Measurements from ENCODE around the gene ARHGAP31. TPM values are rescaled to one million over a fixed set of nuclear protein-coding genes. Genes with fewer than 3 reads are reported as not detected.

Gene ARHGAP31
- total and polyA plus RNA-seq, 12 donors = 10.6 to 71.1 (median 35.9) TPM

GRCh38 chr3:119356646-119357045 lies 62.5 kb downstream of the ARHGAP31 start:
- intact Hi-C loops (cut with DNase I) = loop anchor here in 3 of 10 donors (10.0 kb wide), 2 partner anchors 62 to 82 kb away; partner anchors contain the start of gene ARHGAP31 (in 1 of the 3)
- Histone ChIP-seq H3K27ac (peak overlapping the region in 1 of 10 donors; percentile 34), H3K36me3 (no peaks in the 10 kb centered on the region), H3K4me1 (peaks cover 6 to 79% (median 56%) of the 10 kb centered on the region in 9 donors), H3K27me3 (no peaks in the 10 kb centered on the region), H3K4me3 (no peak overlapping the region), H3K9me3 (no peaks in the 10 kb centered on the region)
- ATAC-seq (no peak), DNase-seq (no peak)
- TF ChIP-seq, protein P1, sequence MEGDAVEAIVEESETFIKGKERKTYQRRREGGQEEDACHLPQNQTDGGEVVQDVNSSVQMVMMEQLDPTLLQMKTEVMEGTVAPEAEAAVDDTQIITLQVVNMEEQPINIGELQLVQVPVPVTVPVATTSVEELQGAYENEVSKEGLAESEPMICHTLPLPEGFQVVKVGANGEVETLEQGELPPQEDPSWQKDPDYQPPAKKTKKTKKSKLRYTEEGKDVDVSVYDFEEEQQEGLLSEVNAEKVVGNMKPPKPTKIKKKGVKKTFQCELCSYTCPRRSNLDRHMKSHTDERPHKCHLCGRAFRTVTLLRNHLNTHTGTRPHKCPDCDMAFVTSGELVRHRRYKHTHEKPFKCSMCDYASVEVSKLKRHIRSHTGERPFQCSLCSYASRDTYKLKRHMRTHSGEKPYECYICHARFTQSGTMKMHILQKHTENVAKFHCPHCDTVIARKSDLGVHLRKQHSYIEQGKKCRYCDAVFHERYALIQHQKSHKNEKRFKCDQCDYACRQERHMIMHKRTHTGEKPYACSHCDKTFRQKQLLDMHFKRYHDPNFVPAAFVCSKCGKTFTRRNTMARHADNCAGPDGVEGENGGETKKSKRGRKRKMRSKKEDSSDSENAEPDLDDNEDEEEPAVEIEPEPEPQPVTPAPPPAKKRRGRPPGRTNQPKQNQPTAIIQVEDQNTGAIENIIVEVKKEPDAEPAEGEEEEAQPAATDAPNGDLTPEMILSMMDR (IDR thresholded peaks at IDR 0.05) = no peak

DNA sequence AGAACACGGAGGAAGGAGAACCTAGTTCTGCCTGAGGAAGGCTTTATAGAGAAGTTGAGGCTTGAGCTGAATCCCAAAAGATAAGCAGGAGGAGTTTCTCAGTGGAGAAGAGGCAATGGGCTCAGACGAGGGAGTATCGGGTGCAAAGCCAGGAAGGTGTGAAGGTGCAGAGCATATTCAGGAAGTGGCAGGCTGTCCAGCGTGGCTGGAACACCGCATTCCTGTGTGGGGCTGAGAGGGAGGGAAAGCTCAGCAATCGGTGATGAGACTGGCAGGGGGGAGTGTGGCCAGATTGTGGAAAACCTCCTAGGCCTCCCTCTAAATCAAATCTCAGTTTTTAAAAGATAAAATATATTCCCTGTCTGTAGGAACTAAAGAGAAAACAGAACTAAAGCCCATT lies 63.0 kb downstream of the ARHGAP31 start:
- H3K27ac ChIP-seq = peak overlapping the region in 4 of 10 donors; percentile 34 to 61 (median 36)
- peak overlapping the region in 3 of 10 donors; percentile 18 to 32 (median 21) for H3K4me3 ChIP-seq
- WGBS, 2 donors = 9 to 19% methylated on average over 6 of the region's 6 CpGs
- TF ChIP-seq, protein P1 (IDR thresholded peaks at IDR 0.05) = no peak
- H3K4me1 ChIP-seq = peaks cover 6 to 78% (median 50%) of the 10 kb centered on the region in 9 donors
- intact Hi-C loops (cut with DNase I) = loop anchor here in 3 of 10 donors (10.0 kb wide), 2 partner anchors 62 to 82 kb away; partner anchors contain the start of gene ARHGAP31 (in 1 of the 3)
- no peaks in the 10 kb centered on the region for H3K27me3 ChIP-seq
- no peaks in the 10 kb centered on the region for H3K36me3 ChIP-seq
- DNase-seq (no peak), ATAC-seq (peak in 4 of 8 donors; percentile 39 to 52 (median 42))
- no peaks in the 10 kb centered on the region for H3K9me3 ChIP-seq

- Histone ChIP-seq H3K4me3 (no peak overlapping the region), H3K27ac (peak overlapping the region in 3 of 10 donors; percentile 3 to 60 (median 19)), H3K4me1 (peaks cover 6 to 83% (median 36%) of the 10 kb centered on the region in 9 donors), H3K36me3 (peaks cover 0 to 2% (median 0%) of the 10 kb centered on the region in 9 donors), H3K27me3 (no peaks in the 10 kb centered on the region), H3K9me3 (no peaks in the 10 kb centered on the region)
- ATAC-seq (peak in 3 of 8 donors; percentile 40 to 52 (median 46)), DNase-seq (no peak)
- WGBS, 2 donors = 45 to 48% methylated on average over 11 of the region's 11 CpGs
- TF ChIP-seq, protein P1 (IDR thresholded peaks at IDR 0.05) = no peak
- intact Hi-C loops (cut with DNase I) = loop anchor here in 3 of 10 donors (10.0 kb wide), 2 partner anchors 65 to 85 kb away; partner anchors contain the start of gene ARHGAP31 (in 1 of the 3)
Measured at GRCh38 chr3:119359476-119360326, 65.5 kb downstream of the ARHGAP31 start.

- no peak for DNase-seq
- peak in 2 of 8 donors; percentile 17 to 21 for ATAC-seq
- intact Hi-C loops (cut with DNase I) = no loop called here
- Histone ChIP-seq H3K36me3 (peaks cover 0 to 14% (median 0%) of the 10 kb centered on the region in 9 donors), H3K4me1 (peaks cover 6 to 92% (median 36%) of the 10 kb centered on the region in 9 donors), H3K27me3 (no peaks in the 10 kb centered on the region), H3K9me3 (no peaks in the 10 kb centered on the region), H3K27ac (peak overlapping the region in 4 of 10 donors; percentile 0 to 30 (median 6)), H3K4me3 (no peak overlapping the region)
- 65 to 69% methylated on average over 3 of the region's 3 CpGs for WGBS, 2 donors
- TF ChIP-seq, protein P1 (IDR thresholded peaks at IDR 0.05) = no peak
Measured at GRCh38 chr3:119360736-119361462, 66.7 kb downstream of the ARHGAP31 start.
